Transverse colon (tissue), 4 donors: Measurements from ENCODE around the gene IL1RAPL1. TPM values are rescaled to one million over a fixed set of nuclear protein-coding genes. Genes with fewer than 3 reads are reported as not detected.

ENCODE experiments used
- DNase-seq: peaks from one replicate; pipeline ENCODE4 v3.0.0-alpha.2; 2019
- H3K27ac ChIP-seq, 4 donors: fragments of 200-600 bp; sonication (generic); 2 replicates each; pipeline ENCODE4 v1.5.1; 2016 to 2018; ENCODE audit warnings: inconsistent platforms in 4 of 4
- H3K27me3 ChIP-seq: fragments of 200-600 bp; sonication (generic); 2 replicates; pipeline ENCODE4 v1.5.1; 2017; ENCODE audit warnings: inconsistent platforms
- H3K36me3 ChIP-seq, 4 donors: fragments of 200-600 bp; sonication (generic); 2 replicates each; pipeline ENCODE4 v1.5.1; 2017 to 2019; ENCODE audit warnings: inconsistent platforms in 4 of 4
- H3K4me1 ChIP-seq, 4 donors: fragments of 200-600 bp; sonication (generic); 2 replicates each; pipeline ENCODE4 v1.5.1; 2017 to 2020; ENCODE audit warnings: inconsistent platforms in 4 of 4
- H3K4me3 ChIP-seq, 4 donors: fragments of 200-600 bp; sonication (generic); 1 replicate in 1 of 4; 2 replicates in 3 of 4; pipeline versions ENCODE4 v1.5.1 to v1.6.1; 2017 to 2019; ENCODE audit warnings: inconsistent platforms in 4 of 4
- H3K9me3 ChIP-seq, 2 donors: fragments of 200-600 bp; sonication (generic); 2 replicates each; pipeline ENCODE4 v1.5.1; 2017 to 2019; ENCODE audit warnings: inconsistent platforms in 2 of 2
- CTCF ChIP-seq, 5 experiments: fragments of 200-600 bp in 3 of 5; fragments of 450-650 bp in 2 of 5; sonication (generic) in 3 of 5; IDR thresholded peaks; 1 replicate in 2 of 5; 2 replicates in 3 of 5; pipeline ENCODE4 v1.5.1; 2016 to 2017; ENCODE audit warnings: antibody characterized with exemption in 5 of 5, inconsistent platforms in 3 of 5, mild to moderate bottlenecking in 2 of 5, moderate library complexity in 1 of 5
- EP300 ChIP-seq: sonication (generic); formaldehyde crosslinking; IDR thresholded peaks from one replicate; pipeline ENCODE4 v1.6.1; 2017; ENCODE audit warnings: antibody characterized with exemption, low read depth
- POLR2A ChIP-seq: fragments of 450-650 bp; IDR thresholded peaks from one replicate; pipeline ENCODE4 v1.6.1; 2016; ENCODE audit warnings: antibody characterized with exemption, mild to moderate bottlenecking, moderate library complexity
- POLR2AphosphoS5 ChIP-seq, 3 donors: sonication (generic); formaldehyde crosslinking; IDR thresholded peaks; one replicate each; pipeline ENCODE4 v1.6.1; 2016; ENCODE audit warnings: antibody characterized with exemption in 3 of 3
- WGBS, 2 donors: methylation state at CpG; one replicate each; pipeline ENCODE4 v1.1.5; 2018; ENCODE audit warnings: low coverage in 1 of 2; 5-methylcytosine and 5-hydroxymethylcytosine counted together
- in situ Hi-C, 4 donors: fragments of 200-750 bp; cut with MboI; loops; one replicate each; pipeline versions ENCODE4 v1.15.0 to v1.15.1; 2017; ENCODE audit warnings: low sequenced_read_pairs in 3 of 4, low pct_ligation_motif_present in 1 of 4, low pct_unique_long_range_greater_than_20kb in 1 of 4
- intact Hi-C: fragments of 100-400 bp; cut with DNase I; formaldehyde crosslinking; loops from one replicate; pipeline ENCODE4 v1.15.1; 2023; ENCODE audit warnings: low total_unique reads
- total RNA-seq, 4 donors: library from RNA; depleted of rRNA; stranded (reverse); fragments of >200 nt; gene quantifications; one replicate each; pipeline ENCODE4 v1.1.0, GENCODE V29; 2016

IL1RAPL1 gene
- total RNA-seq, 4 donors from 2014 or later: 0.14 to 0.32 (median 0.20) TPM; not detected in 1

- intact Hi-C loops (no loop called here), in situ Hi-C loops (no loop called here)
- H3K27me3 ChIP-seq: no peaks in the 10 kb centered on the region
- no peaks in the 10 kb centered on the region for H3K36me3 ChIP-seq
- H3K27ac ChIP-seq: no peak overlapping the region
- no peaks in the 10 kb centered on the region for H3K4me1 ChIP-seq
- WGBS, 2 donors: 53 to 56% methylated on average over 3 of the region's 3 CpGs
- H3K4me3 ChIP-seq: no peak overlapping the region
- no peaks in the 10 kb centered on the region for H3K9me3 ChIP-seq
- no peak for DNase-seq
- TF ChIP-seq CTCF (IDR thresholded peaks at IDR 0.05) (no peak), POLR2A (no peak), EP300 (no peak), POLR2AphosphoS5 (IDR thresholded peaks at IDR 0.05) (no peak)
Measured at GRCh38 chrX:29636331-29636730, 1049.1 kb downstream of the IL1RAPL1 start.

- DNase-seq: no peak
- Histone ChIP-seq H3K9me3 (no peaks in the 10 kb centered on the region), H3K36me3 (no peaks in the 10 kb centered on the region), H3K27me3 (no peaks in the 10 kb centered on the region), H3K4me3 (no peak overlapping the region), H3K4me1 (no peaks in the 10 kb centered on the region), H3K27ac (no peak overlapping the region)
- TF ChIP-seq POLR2A: no peak
- TF ChIP-seq EP300: no peak
- TF ChIP-seq POLR2AphosphoS5 (IDR thresholded peaks at IDR 0.05): no peak
- no peak for TF ChIP-seq CTCF (IDR thresholded peaks at IDR 0.05)
- 80% methylated on average over 2 of the region's 2 CpGs; no CpG with 5 or more reads in 1 of the 2 donors for WGBS, 2 donors
- in situ Hi-C loops (no loop called here), intact Hi-C loops (loop anchor here (5.0 kb wide), 1 partner anchor 592 kb away; the partner anchor contains the start of gene MAGEB3)
Measured at GRCh38 chrX:29640106-29640505, 1052.9 kb downstream of the IL1RAPL1 start.

GRCh38 chrX:29641461-29641860 lies 1054.2 kb downstream of the IL1RAPL1 start:
- no peaks in the 10 kb centered on the region for H3K27me3 ChIP-seq
- WGBS, 2 donors: 29% methylated on average over 1 of the region's 1 CpG; no CpG with 5 or more reads in 1 of the 2 donors

GRCh38 chrX:29643181-29643580 lies 1055.9 kb downstream of the IL1RAPL1 start:
- H3K27ac ChIP-seq: no peak overlapping the region
- TF ChIP-seq POLR2AphosphoS5 (IDR thresholded peaks at IDR 0.05) (no peak), CTCF (IDR thresholded peaks at IDR 0.05) (no peak), EP300 (no peak), POLR2A (no peak)
- WGBS, 2 donors: 80% methylated on average over 2 of the region's 2 CpGs; no CpG with 5 or more reads in 1 of the 2 donors
- H3K36me3 ChIP-seq: no peaks in the 10 kb centered on the region
- H3K4me1 ChIP-seq: no peaks in the 10 kb centered on the region
- no peak for DNase-seq
- intact Hi-C loops (loop anchor here (5.0 kb wide), 1 partner anchor 589 kb away; the partner anchor contains the start of gene MAGEB3), in situ Hi-C loops (no loop called here)
- H3K9me3 ChIP-seq: no peaks in the 10 kb centered on the region
- no peaks in the 10 kb centered on the region for H3K27me3 ChIP-seq
- no peak overlapping the region for H3K4me3 ChIP-seq

More at GRCh38 chrX:29641461-29641860, 1054.2 kb downstream of the IL1RAPL1 start:
- intact Hi-C loops (loop anchor here (5.0 kb wide), 1 partner anchor 591 kb away; the partner anchor contains the start of gene MAGEB3), in situ Hi-C loops (no loop called here)
- Histone ChIP-seq H3K9me3 (no peaks in the 10 kb centered on the region), H3K36me3 (no peaks in the 10 kb centered on the region), H3K4me3 (no peak overlapping the region), H3K4me1 (no peaks in the 10 kb centered on the region), H3K27ac (no peak overlapping the region)
- DNase-seq: no peak
- TF ChIP-seq CTCF (IDR thresholded peaks at IDR 0.05) (no peak), EP300 (no peak), POLR2A (no peak), POLR2AphosphoS5 (IDR thresholded peaks at IDR 0.05) (no peak)
